Measurements from ENCODE around the gene SERPINB6. TPM values are rescaled to one million over a fixed set of nuclear protein-coding genes. Genes with fewer than 3 reads are reported as not detected.

SERPINB6 gene
- total RNA-seq, 1 experiment from 2014 or later = 39.0 TPM

- H3K4me2 ChIP-seq (ENCODE audit: insufficient read depth, insufficient read length, low read length) = no peak overlapping the region
- H4K20me1 ChIP-seq (ENCODE audit: control insufficient read depth, insufficient read depth, insufficient read length) = no peaks in the 10 kb centered on the region
- H3K23ac ChIP-seq (ENCODE audit: insufficient read length, low read depth, low read length) = no peak overlapping the region
- H3K23me2 ChIP-seq (ENCODE audit: insufficient read length, low read depth, low read length, poor library complexity, severe bottlenecking) = no peaks in the 10 kb centered on the region
- Mint-ChIP-seq H3K4me1 (peaks cover 62 to 76% of the 10 kb centered on the region in 2 experiments), H3K9me3 (peaks cover 8 to 13% of the 10 kb centered on the region in 2 experiments), H3K36me3 (ENCODE audit: insufficient read depth in 1 of 3, low read depth in 3 of 3) (peaks cover 8 to 9% (median 9%) of the 10 kb centered on the region in 3 experiments), H3K27me3 (ENCODE audit: low read depth) (peaks cover 6% of the 10 kb centered on the region), H3K4me3 (peak overlapping the region in 1 of 2 experiments; percentile 30; a peak in 1 of 5 replicates), H3K27ac (no peak overlapping the region)
- H4K91ac ChIP-seq (ENCODE audit: insufficient read length, low read depth, low read length) = no peak overlapping the region
- H3K14ac ChIP-seq (ENCODE audit: insufficient read depth, low read length) = no peak overlapping the region
- H3K4me1 ChIP-seq (ENCODE audit: insufficient read depth, low read length) = peaks cover 16% of the 10 kb centered on the region; the same call in 1 of the 2 replicates
- no peak overlapping the region for H2BK120ac ChIP-seq (ENCODE audit: low read depth, low read length, poor library complexity, severe bottlenecking)
- no peaks in the 10 kb centered on the region for H3K79me2 ChIP-seq (ENCODE audit: insufficient read depth, low read length)
- H3K56ac ChIP-seq (ENCODE audit: insufficient read length, low read depth, low read length) = no peak overlapping the region
- no peak overlapping the region for H3K18ac ChIP-seq (ENCODE audit: insufficient read length, low read depth, low read length)
- H2BK5ac ChIP-seq (ENCODE audit: insufficient read length, low read length) = no peak overlapping the region
- no peak overlapping the region for H2BK20ac ChIP-seq (ENCODE audit: low read depth, low read length, poor library complexity, severe bottlenecking)
- no CpG with 5 or more reads among the region's 4 CpGs for WGBS (ENCODE audit: extremely low coverage, insufficient read length, low lambda C conversion rate)
- H3K9me3 ChIP-seq (ENCODE audit: control insufficient read depth, low read depth, low read length) = no peaks in the 10 kb centered on the region
- no peak overlapping the region for H2AFZ ChIP-seq (ENCODE audit: low read length)
- H3K4ac ChIP-seq (ENCODE audit: low read depth, low read length) = no peak overlapping the region
- no peak for DNase-seq
- H4K5ac ChIP-seq (ENCODE audit: insufficient read length, low read depth, low read length) = no peak overlapping the region
- no peak overlapping the region for H3T11ph ChIP-seq (ENCODE audit: low read length)
- no peaks in the 10 kb centered on the region for H3K27me3 ChIP-seq (ENCODE audit: insufficient read depth, low read length)
- TF ChIP-seq CTCF (conservative IDR thresholded peaks at IDR 0.05) = no peak
- no peak overlapping the region for H3K27ac ChIP-seq (ENCODE audit: insufficient read length, low read depth, low read length)
- no peak overlapping the region for H3K9ac ChIP-seq (ENCODE audit: extremely low read depth, insufficient read length, low read length)
- no peak overlapping the region for H2BK15ac ChIP-seq (ENCODE audit: low read depth, low read length)
- no peaks in the 10 kb centered on the region for H3K79me1 ChIP-seq (ENCODE audit: insufficient read depth, low read depth, low read length, poor library complexity, severe bottlenecking)
- no peak overlapping the region for H2AK5ac ChIP-seq (ENCODE audit: insufficient read length, low read length)
- H4K8ac ChIP-seq (replicated peaks; ENCODE audit: insufficient read length, low read depth, low read length) = no peak overlapping the region
- no peak overlapping the region for H2BK12ac ChIP-seq (ENCODE audit: insufficient read length, low read depth, low read length)
Measured at GRCh38 chr6:2918936-2919335, 52.4 kb downstream of the SERPINB6 start.

All from H9 (cell line).